Progenitor cell of endocrine pancreas (in vitro differentiated cells): Measurements from ENCODE around the gene FAM151B. TPM values are rescaled to one million over a fixed set of nuclear protein-coding genes. Genes with fewer than 3 reads are reported as not detected.

ENCODE experiments used
- DNase-seq: peaks from one replicate; pipeline ENCODE4 v3.0.0; 2021; ENCODE audit warnings: low spot score; ENCODE audit not compliant: unreplicated experiment
- H3K27ac Mint-ChIP-seq: 2 replicates; pipeline ENCODE4 v1.8.0; 2021; ENCODE audit warnings: mild to moderate bottlenecking, moderate library complexity, mixed read lengths
- H3K27me3 Mint-ChIP-seq: 2 replicates; pipeline ENCODE4 v1.8.0; 2021; ENCODE audit warnings: mixed read lengths
- H3K36me3 Mint-ChIP-seq: 2 replicates; pipeline ENCODE4 v1.8.0; 2022; ENCODE audit warnings: mixed read lengths; ENCODE audit not compliant: insufficient read depth
- H3K4me1 Mint-ChIP-seq: 2 replicates; pipeline ENCODE4 v1.8.0; 2021; ENCODE audit warnings: low read depth, mixed read lengths
- H3K4me3 Mint-ChIP-seq: 2 replicates; pipeline ENCODE4 v1.8.0; 2021; ENCODE audit warnings: low read depth, mild to moderate bottlenecking, moderate library complexity, mixed read lengths
- H3K9me3 Mint-ChIP-seq: 2 replicates; pipeline ENCODE4 v1.8.0; 2021; ENCODE audit warnings: low read depth, mixed read lengths
- CTCF ChIP-seq: fragments of 200-600 bp; sonication (generic); IDR thresholded peaks from one replicate; pipeline ENCODE4 v1.5.0; 2021; ENCODE audit warnings: antibody characterized with exemption, mild to moderate bottlenecking; ENCODE audit not compliant: unreplicated experiment
- total RNA-seq: library from RNA; stranded (reverse); gene quantifications from 2 replicates; pipeline ENCODE4 v1.2.1, GENCODE V29; 2021

The FAM151B gene
- total RNA-seq, 1 donor from 2014 or later: 2.7 TPM

- H3K9me3 Mint-ChIP-seq: peaks cover 5% of the 10 kb centered on the region
Measured at GRCh38 chr5:80540691-80541090, 52.8 kb downstream of the FAM151B start.

GRCh38 chr5:80541392-80541791 lies 53.5 kb downstream of the FAM151B start:
- no peaks in the 10 kb centered on the region for H3K27me3 Mint-ChIP-seq

More at GRCh38 chr5:80540691-80541090, 52.8 kb downstream of the FAM151B start:
- no peaks in the 10 kb centered on the region for H3K4me1 Mint-ChIP-seq
- TF ChIP-seq CTCF: no peak
- DNase-seq: no peak
- H3K4me3 Mint-ChIP-seq: no peak overlapping the region
- H3K36me3 Mint-ChIP-seq: no peaks in the 10 kb centered on the region
- no peak overlapping the region for H3K27ac Mint-ChIP-seq
- no peaks in the 10 kb centered on the region for H3K27me3 Mint-ChIP-seq

GRCh38 chr5:80554646-80555045 lies 66.7 kb downstream of the FAM151B start:
- DNase-seq: no peak
- Mint-ChIP-seq H3K4me1 (no peaks in the 10 kb centered on the region), H3K27me3 (peaks cover 16% of the 10 kb centered on the region), H3K27ac (no peak overlapping the region), H3K4me3 (no peak overlapping the region), H3K9me3 (peaks cover 4% of the 10 kb centered on the region), H3K36me3 (no peaks in the 10 kb centered on the region)
- no peak for TF ChIP-seq CTCF

More at GRCh38 chr5:80541392-80541791, 53.5 kb downstream of the FAM151B start:
- Mint-ChIP-seq H3K9me3 (peaks cover 4% of the 10 kb centered on the region), H3K27ac (no peak overlapping the region), H3K36me3 (no peaks in the 10 kb centered on the region), H3K4me3 (no peak overlapping the region), H3K4me1 (no peaks in the 10 kb centered on the region)
- TF ChIP-seq CTCF: no peak
- no peak for DNase-seq

GRCh38 chr5:80555099-80555498 lies 67.2 kb downstream of the FAM151B start:
- Mint-ChIP-seq H3K27ac (no peak overlapping the region), H3K36me3 (no peaks in the 10 kb centered on the region), H3K4me3 (no peak overlapping the region), H3K4me1 (no peaks in the 10 kb centered on the region), H3K9me3 (no peaks in the 10 kb centered on the region), H3K27me3 (peaks cover 18% of the 10 kb centered on the region)
- TF ChIP-seq CTCF: no peak
- DNase-seq: no peak

GRCh38 chr5:80559244-80559643 lies 71.3 kb downstream of the FAM151B start:
- Mint-ChIP-seq H3K27me3 (peaks cover 36% of the 10 kb centered on the region), H3K4me1 (no peaks in the 10 kb centered on the region), H3K27ac (no peak overlapping the region), H3K9me3 (no peaks in the 10 kb centered on the region), H3K4me3 (no peak overlapping the region), H3K36me3 (no peaks in the 10 kb centered on the region)
- TF ChIP-seq CTCF: no peak
- no peak for DNase-seq
